Activated CD8-positive, alpha-beta memory T cell treated with anti-CD3 and anti-CD28 coated beads, Interleukin-2, amount 10 ng/mL, durations not matched to agents 7 days and 5 days (primary cell): ENCODE data around the gene SIL1. TPM values are rescaled to one million over a fixed set of nuclear protein-coding genes. Genes with fewer than 3 reads are reported as not detected.
"Not testable (repeated sequence)": the region's sequence is repeated elsewhere in the genome, so short reads cannot be mapped to it uniquely, and the experiment has no call there.

Source experiments
- ATAC-seq: fragments of 150-1000 bp; cut with Tn5 transposase; one replicate; pipeline ENCODE4 v1.10.0; 2021; ENCODE audit warnings: moderate library complexity
- CTCF ChIA-PET: fragments of 350-600 bp; sonication (Branson Sonifier 250); formaldehyde crosslinking; loops from one replicate; lab custom pipeline; 2021; ENCODE audit warnings: antibody characterized with exemption; lab: Charles Lee
- DNase-seq: peaks from one replicate; pipeline ENCODE4 v3.0.0-alpha.2; 2020
- H3K27ac Mint-ChIP-seq: one replicate; pipeline ENCODE4 v1.8.0; 2021; ENCODE audit warnings: mild to moderate bottlenecking, mixed read lengths
- H3K27me3 Mint-ChIP-seq: one replicate; pipeline ENCODE4 v1.8.0; 2021; ENCODE audit warnings: mixed read lengths
- H3K36me3 Mint-ChIP-seq: one replicate; pipeline ENCODE4 v1.8.0; 2021; ENCODE audit warnings: mild to moderate bottlenecking, mixed read lengths
- H3K4me1 Mint-ChIP-seq: one replicate; pipeline ENCODE4 v1.8.0; 2021; ENCODE audit warnings: mixed read lengths
- H3K4me3 Mint-ChIP-seq: one replicate; pipeline ENCODE4 v1.8.0; 2021; ENCODE audit warnings: mild to moderate bottlenecking, moderate library complexity, mixed read lengths
- H3K9me3 Mint-ChIP-seq: one replicate; pipeline ENCODE4 v1.8.0; 2022; ENCODE audit warnings: low read depth, mixed read lengths
- total RNA-seq, 2 experiments: library from RNA; stranded (reverse); gene quantifications; one replicate each; pipeline ENCODE4 v1.2.3, GENCODE V29; 2021

Gene SIL1
- total RNA-seq, 2 experiments from 2014 or later = 23.9 to 24.5 TPM

DNA sequence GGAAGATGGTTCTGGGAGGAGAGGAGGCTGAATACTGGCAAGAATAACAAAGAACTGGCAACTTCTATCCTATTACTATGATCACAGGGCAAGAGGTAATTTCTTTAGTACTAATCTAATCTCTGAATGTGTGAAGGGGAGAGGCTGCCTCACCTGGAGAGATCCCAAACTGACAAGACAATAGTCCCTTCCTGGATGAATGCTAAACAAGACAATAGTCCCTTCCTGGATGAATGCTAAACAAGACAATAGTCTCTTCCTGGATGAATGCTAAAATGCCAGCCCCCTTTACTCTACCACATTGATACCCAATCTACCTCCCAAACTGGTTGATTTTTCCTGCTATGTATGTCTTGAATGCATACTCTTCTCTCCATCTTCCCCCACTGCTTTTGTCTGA is 145.2 kb downstream of the SIL1 start:
- Mint-ChIP-seq H3K27ac (no peak overlapping the region), H3K4me1 (no peaks in the 10 kb centered on the region), H3K4me3 (no peak overlapping the region), H3K9me3 (no peaks in the 10 kb centered on the region), H3K27me3 (no peaks in the 10 kb centered on the region), H3K36me3 (no peaks in the 10 kb centered on the region)
- no peak for ATAC-seq
- no peak for DNase-seq
- CTCF ChIA-PET = no interaction called here

GRCh38 chr5:139051392-139051791 is 146.8 kb downstream of the SIL1 start:
- CTCF ChIA-PET = no interaction called here
- no peak for ATAC-seq
- no peaks in the 10 kb centered on the region for H3K4me1 Mint-ChIP-seq
- no peaks in the 10 kb centered on the region for H3K36me3 Mint-ChIP-seq
- no peak for DNase-seq
- H3K27ac Mint-ChIP-seq = no peak overlapping the region
- no peaks in the 10 kb centered on the region for H3K9me3 Mint-ChIP-seq
- no peak overlapping the region for H3K4me3 Mint-ChIP-seq
- H3K27me3 Mint-ChIP-seq = no peaks in the 10 kb centered on the region

- CTCF ChIA-PET = no interaction called here
- Mint-ChIP-seq H3K27me3 (no peaks in the 10 kb centered on the region), H3K36me3 (no peaks in the 10 kb centered on the region), H3K4me3 (no peak overlapping the region), H3K27ac (no peak overlapping the region), H3K4me1 (no peaks in the 10 kb centered on the region), H3K9me3 (no peaks in the 10 kb centered on the region)
- ATAC-seq = no peak
- no peak for DNase-seq
Measured at GRCh38 chr5:139050432-139050831, 147.7 kb downstream of the SIL1 start.

- H3K27ac Mint-ChIP-seq = no peak overlapping the region
- H3K4me3 Mint-ChIP-seq = no peak overlapping the region
- no peaks in the 10 kb centered on the region for H3K4me1 Mint-ChIP-seq
- DNase-seq (no peak), ATAC-seq (no peak)
- CTCF ChIA-PET = no interaction called here
- H3K36me3 Mint-ChIP-seq = no peaks in the 10 kb centered on the region
- H3K27me3 Mint-ChIP-seq = no peaks in the 10 kb centered on the region
- no peaks in the 10 kb centered on the region for H3K9me3 Mint-ChIP-seq
Measured at GRCh38 chr5:139049780-139050179, 148.4 kb downstream of the SIL1 start.

- Mint-ChIP-seq H3K36me3 (peaks cover 2% of the 10 kb centered on the region), H3K4me1 (no peaks in the 10 kb centered on the region), H3K27me3 (no peaks in the 10 kb centered on the region), H3K4me3 (no peak overlapping the region), H3K9me3 (no peaks in the 10 kb centered on the region), H3K27ac (no peak overlapping the region)
- CTCF ChIA-PET = no interaction called here
- ATAC-seq (no peak), DNase-seq (no peak)
Measured at GRCh38 chr5:139046551-139046950, 151.6 kb downstream of the SIL1 start.

DNA sequence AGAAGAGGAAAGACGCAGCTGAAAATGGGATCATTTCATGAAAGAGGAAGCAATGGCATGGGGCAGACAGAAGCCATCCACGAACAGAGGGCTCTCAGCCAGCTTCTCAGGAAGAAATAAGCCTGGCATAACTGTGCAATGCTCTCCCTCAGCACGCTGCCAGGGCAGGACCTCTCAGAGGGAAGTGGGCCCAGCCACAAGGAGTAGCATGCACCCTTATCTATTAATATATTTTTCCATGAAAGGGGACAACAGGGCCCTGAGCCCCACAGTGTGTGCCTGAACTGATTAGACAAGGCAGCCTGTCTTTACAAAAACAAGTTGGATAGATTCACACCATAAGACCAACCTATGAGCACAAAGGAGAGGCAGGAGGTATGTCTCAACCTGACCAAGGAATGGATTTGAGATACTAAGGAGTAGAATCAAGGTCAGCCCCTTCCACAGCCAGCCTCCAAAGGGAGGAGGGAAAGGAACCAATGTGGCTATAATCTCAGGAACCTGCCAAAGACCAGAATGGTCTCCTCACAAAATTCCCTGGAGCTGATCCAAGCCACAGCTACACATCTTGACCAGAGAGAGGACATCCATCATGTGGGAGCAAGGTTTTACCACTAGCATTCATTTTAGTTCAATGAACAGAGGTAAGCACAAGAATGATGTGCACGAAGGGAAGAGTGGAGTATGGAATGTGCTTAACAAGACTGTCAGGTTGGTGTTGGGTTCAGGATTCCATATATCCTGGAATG is 154.8 kb downstream of the SIL1 start:
- Mint-ChIP-seq H3K36me3 (peaks cover 2% of the 10 kb centered on the region), H3K27ac (no peak overlapping the region), H3K4me3 (no peak overlapping the region), H3K27me3 (no peaks in the 10 kb centered on the region), H3K4me1 (no peaks in the 10 kb centered on the region), H3K9me3 (no peaks in the 10 kb centered on the region)
- CTCF ChIA-PET = interaction anchor here (0.6 kb wide), 1 partner anchor 44 kb away, joined by 3 read pairs; no protein-coding TSS in a partner anchor
- no peak for ATAC-seq
- DNase-seq = no peak

DNA sequence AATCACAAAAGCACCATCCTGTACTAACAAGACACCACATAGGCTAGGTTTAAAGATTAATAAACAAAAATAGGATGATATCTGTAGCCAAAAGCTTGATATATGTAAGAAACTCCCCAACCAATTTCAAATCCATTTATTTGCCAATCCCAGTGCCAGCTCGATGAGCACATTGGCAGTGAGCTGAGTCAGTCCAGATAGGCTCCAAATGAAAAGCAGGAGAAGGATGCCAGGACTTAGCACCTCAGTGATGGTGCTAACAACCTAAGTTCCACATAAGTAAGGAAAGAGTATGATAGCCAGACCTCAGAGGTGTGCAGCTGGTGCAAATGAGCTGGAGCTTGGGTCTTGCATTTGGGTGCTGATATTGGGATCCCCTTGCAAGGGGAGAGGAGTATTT is 158.1 kb downstream of the SIL1 start:
- H3K27ac Mint-ChIP-seq = no peak overlapping the region
- no peak overlapping the region for H3K4me3 Mint-ChIP-seq
- ATAC-seq (no peak), DNase-seq (no peak)
- peaks cover 11% of the 10 kb centered on the region for H3K36me3 Mint-ChIP-seq
- H3K4me1 Mint-ChIP-seq = no peaks in the 10 kb centered on the region
- peaks cover 8% of the 10 kb centered on the region for H3K9me3 Mint-ChIP-seq
- H3K27me3 Mint-ChIP-seq = no peaks in the 10 kb centered on the region
- CTCF ChIA-PET = no interaction called here

DNA sequence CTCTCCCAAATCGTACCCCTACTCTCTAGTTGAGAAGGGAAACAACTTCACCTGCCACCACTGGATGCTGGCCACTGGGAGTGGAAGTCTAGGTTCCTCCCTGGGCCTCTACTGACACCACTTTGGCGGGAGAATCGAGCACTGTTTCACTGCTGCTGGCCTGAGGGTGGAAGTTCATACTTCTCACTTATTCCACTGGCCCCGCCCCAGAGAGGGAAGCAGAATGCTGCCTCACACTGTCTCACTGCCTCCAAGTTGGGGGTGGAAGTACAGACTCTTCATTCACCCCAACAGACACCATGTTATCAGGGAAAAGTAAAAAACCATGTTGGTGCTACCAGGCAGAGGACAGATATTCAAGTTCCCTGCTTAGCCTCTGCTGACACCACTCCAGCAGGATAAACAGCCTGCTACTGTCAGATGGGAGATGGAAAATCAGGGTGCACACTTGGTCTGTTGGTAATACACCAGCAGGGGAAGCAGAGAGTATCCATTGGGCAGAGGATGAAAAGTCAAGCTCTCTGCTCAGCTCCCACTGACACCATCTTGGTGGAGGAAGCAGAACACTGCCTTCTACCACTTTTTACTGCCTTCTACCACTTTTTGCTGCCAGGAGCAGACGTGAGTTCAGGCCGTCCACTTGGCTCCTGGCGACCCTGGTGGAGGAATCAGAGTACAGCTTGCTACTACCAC is 159.4 kb downstream of the SIL1 start:
- no peak overlapping the region for H3K27ac Mint-ChIP-seq

DNA sequence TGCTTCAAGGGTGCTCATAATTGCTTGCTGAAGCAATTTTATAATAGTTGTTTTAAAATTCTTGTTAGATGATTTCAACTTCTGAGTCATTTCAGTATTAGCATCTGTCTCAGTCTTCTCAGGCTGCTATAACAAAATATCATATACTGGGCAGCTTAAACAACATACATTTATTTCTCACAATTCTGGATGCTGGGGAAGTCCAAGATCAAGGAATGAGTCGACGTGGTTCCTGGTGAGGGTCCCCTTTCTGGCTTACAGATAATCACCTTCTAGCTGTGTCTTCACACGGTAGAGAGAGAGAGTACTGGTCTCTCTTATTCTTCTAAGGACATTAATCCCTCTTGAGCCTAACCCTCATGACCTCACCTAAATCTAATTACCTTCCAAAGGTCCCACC is 160.4 kb downstream of the SIL1 start:
- H3K9me3 Mint-ChIP-seq = peaks cover 8% of the 10 kb centered on the region
- H3K27me3 Mint-ChIP-seq = no peaks in the 10 kb centered on the region
- CTCF ChIA-PET = no interaction called here
- no peak for ATAC-seq
- no peaks in the 10 kb centered on the region for H3K4me1 Mint-ChIP-seq
- no peak for DNase-seq
- peaks cover 13% of the 10 kb centered on the region for H3K36me3 Mint-ChIP-seq
- H3K4me3 Mint-ChIP-seq = no peak overlapping the region
- no peak overlapping the region for H3K27ac Mint-ChIP-seq

More for the DNA sequence above, 159.4 kb downstream of the SIL1 start:
- no peaks in the 10 kb centered on the region for H3K27me3 Mint-ChIP-seq
- no peak overlapping the region for H3K4me3 Mint-ChIP-seq
- peaks cover 11% of the 10 kb centered on the region for H3K36me3 Mint-ChIP-seq
- CTCF ChIA-PET = no interaction called here
- ATAC-seq (no peak), DNase-seq (no peak)
- no peaks in the 10 kb centered on the region for H3K4me1 Mint-ChIP-seq
- H3K9me3 Mint-ChIP-seq = peaks cover 8% of the 10 kb centered on the region

DNA sequence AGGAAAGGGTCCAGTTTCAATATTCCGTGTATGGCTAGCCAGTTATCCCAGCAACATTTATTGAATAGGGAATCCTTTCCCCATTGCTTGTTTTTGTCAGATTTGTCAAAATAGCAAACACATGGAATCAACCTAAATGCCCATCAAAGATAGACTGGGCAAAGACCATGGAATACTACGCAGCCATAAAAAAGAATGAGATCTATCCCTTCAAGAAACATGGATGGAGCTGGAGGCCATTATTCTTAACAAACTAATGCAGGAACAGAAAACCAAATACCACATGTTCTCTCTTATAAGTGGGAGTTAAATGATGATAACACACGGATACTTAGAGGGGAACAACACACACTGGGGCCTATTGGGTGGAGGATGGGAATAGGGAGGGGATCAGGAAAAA is 161.8 kb downstream of the SIL1 start:
- H3K4me3 Mint-ChIP-seq, H3K4me1 Mint-ChIP-seq, H3K27ac Mint-ChIP-seq, H3K27me3 Mint-ChIP-seq, H3K9me3 Mint-ChIP-seq, ATAC-seq, CTCF ChIA-PET, DNase-seq: not testable (repeated sequence)
- H3K36me3 Mint-ChIP-seq = peaks cover 11% of the 10 kb centered on the region

GRCh38 chr5:139027150-139027549 is 171.0 kb downstream of the SIL1 start:
- ATAC-seq (no peak), DNase-seq (no peak)
- Mint-ChIP-seq H3K4me1 (peaks cover 14% of the 10 kb centered on the region), H3K9me3 (no peaks in the 10 kb centered on the region), H3K36me3 (peaks cover 3% of the 10 kb centered on the region), H3K4me3 (no peak overlapping the region), H3K27me3 (no peaks in the 10 kb centered on the region), H3K27ac (no peak overlapping the region)
- CTCF ChIA-PET = no interaction called here

- no peaks in the 10 kb centered on the region for H3K9me3 Mint-ChIP-seq
- CTCF ChIA-PET = no interaction called here
- H3K27ac Mint-ChIP-seq = no peak overlapping the region
- no peak overlapping the region for H3K4me3 Mint-ChIP-seq
- H3K36me3 Mint-ChIP-seq = peaks cover 3% of the 10 kb centered on the region
- DNase-seq (no peak), ATAC-seq (no peak)
- H3K4me1 Mint-ChIP-seq = peaks cover 14% of the 10 kb centered on the region
- H3K27me3 Mint-ChIP-seq = no peaks in the 10 kb centered on the region
Measured at GRCh38 chr5:139025651-139026050, 172.5 kb downstream of the SIL1 start.

- CTCF ChIA-PET = no interaction called here
- Mint-ChIP-seq H3K36me3 (peaks cover 7% of the 10 kb centered on the region), H3K4me1 (peaks cover 14% of the 10 kb centered on the region), H3K27ac (no peak overlapping the region), H3K9me3 (no peaks in the 10 kb centered on the region), H3K27me3 (no peaks in the 10 kb centered on the region), H3K4me3 (no peak overlapping the region)
- DNase-seq (no peak), ATAC-seq (no peak)
Measured at GRCh38 chr5:139023286-139023685, 174.9 kb downstream of the SIL1 start.

DNA sequence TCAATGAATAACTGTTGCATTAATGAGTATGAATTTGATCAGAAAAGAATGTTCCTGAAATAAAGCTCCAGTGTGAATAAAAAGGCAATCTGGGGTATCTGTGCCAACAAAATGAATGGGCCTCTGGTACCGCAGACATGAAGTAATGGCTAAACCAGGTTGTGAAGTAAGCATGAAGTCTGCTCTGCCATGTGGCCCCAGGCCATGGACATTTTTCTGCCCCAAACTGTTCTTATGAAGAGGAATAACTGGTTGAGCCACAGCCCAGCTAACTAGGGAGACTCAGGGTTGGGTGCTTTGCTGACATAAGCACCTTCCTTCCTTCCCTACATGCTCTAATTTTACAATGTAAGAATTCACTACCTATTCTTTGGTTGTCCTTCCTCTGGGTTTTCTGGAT is 175.6 kb downstream of the SIL1 start:
- CTCF ChIA-PET = no interaction called here
- Mint-ChIP-seq H3K9me3 (no peaks in the 10 kb centered on the region), H3K4me1 (peaks cover 9% of the 10 kb centered on the region), H3K36me3 (peaks cover 7% of the 10 kb centered on the region), H3K4me3 (no peak overlapping the region), H3K27me3 (no peaks in the 10 kb centered on the region), H3K27ac (no peak overlapping the region)
- ATAC-seq (no peak), DNase-seq (no peak)
